Measurements from ENCODE around the gene HOXB7. TPM values are rescaled to one million over a fixed set of nuclear protein-coding genes. Genes with fewer than 3 reads are reported as not detected.

Gene HOXB7
- total and polyA plus RNA-seq, 10 of the 15 experiments (the other 5 are each of a cell fraction or from before 2014, with no cell fraction given): 2.8 to 7.4 (median 4.2) TPM

GRCh38 chr17:48558057-48558830 is 52.6 kb downstream of the HOXB7 start:
- no TSS peak for BruUV-seq (replicated peaks)

More at GRCh38 chr17:48558057-48558830, 52.6 kb downstream of the HOXB7 start:
- Histone ChIP-seq H3K4me2 (ENCODE audit: control insufficient read depth, insufficient read depth) (no peak overlapping the region), H4K20me1 (ENCODE audit: control insufficient read depth, insufficient read depth) (no peaks in the 10 kb centered on the region), H3K27ac (ENCODE audit: control insufficient read depth, insufficient read depth) (no peak overlapping the region), H3K9me3 (replicated peaks; ENCODE audit: control insufficient read depth, insufficient read depth, low read length) (no peaks in the 10 kb centered on the region), H2AFZ (ENCODE audit: control insufficient read depth, low read depth, low read length) (no peak overlapping the region), H3K9ac (ENCODE audit: control insufficient read depth, insufficient read depth, low read length) (no peak overlapping the region), H3K27me3 (replicated peaks in 1 of 2; ENCODE audit: control insufficient read depth in 2 of 2, insufficient read depth in 2 of 2, low read length in 1 of 2) (no peaks in the 10 kb centered on the region), H3K4me3 (no peak overlapping the region), H3K36me3 (ENCODE audit: control insufficient read depth in 2 of 2, insufficient read depth in 2 of 2, low read length in 1 of 2) (no peaks in the 10 kb centered on the region; a peak in 1 of 4 replicates), H3K4me1 (ENCODE audit: control insufficient read depth, insufficient read depth, low read length) (no peaks in the 10 kb centered on the region), H3K79me2 (ENCODE audit: control insufficient read depth, insufficient read depth, low read length) (no peaks in the 10 kb centered on the region)
- ChIA-PET SMC1A (ENCODE audit: uncharacterized antibody, unreplicated experiment) (no interaction called here), CTCF (no interaction called here), POLR2A (no interaction called here), RAD21 (ENCODE audit: unreplicated experiment) (no interaction called here)
- no peak for FAIRE-seq
- ATAC-seq: no peak
- TF ChIP-seq SMAD5 (IDR thresholded peaks at IDR 0.05; ENCODE audit: low read depth) (no peak), ZNF622 (IDR thresholded peaks at IDR 0.05) (no peak), WRNIP1 (IDR thresholded peaks at IDR 0.05; ENCODE audit: borderline replicate concordance, low read depth, low read length) (no peak)
- WGBS (ENCODE audit: insufficient coverage, insufficient replicate concordance, low lambda C conversion rate, missing lambda C conversion rate): 74% methylated on average over 13 of the region's 13 CpGs
- intact Hi-C loops (cut with micrococcal nuclease; ENCODE audit: unreplicated experiment) (no loop called here), in situ Hi-C loops (cut with MboI) (no loop called here)
- no peak for DNase-seq (ENCODE audit: low read depth, low spot score)

MicroRNA genes within 50 kb of the gene (microRNA counts, 767-probe panel; counts per million panel counts)
- microRNA hsa-miR-10a-5p: 2,452 counts per million, percentile 83 among the panel's probes with 10 or more counts

Small RNA genes lying within 50 kb of the gene (microRNA-seq; reads per million reads assigned to microRNA genes)
- 5.8 reads per million, percentile 33 among the genes with 10 or more reads in this experiment for gene MIR196A1

Small RNA genes lying within 50 kb of the gene (small RNA-seq; reads per million reads assigned to genes)
- not detected for gene MIR196A1

Other genes with a start within 250 kb of the HOXB7 start
Only the 7 nearest of the 14 such genes appear.
- 1.4 and 2.0 TPM in 2 replicates for gene HOXB2, start 65.9 kb downstream of the HOXB7 start, total RNA-seq (2014; rRNA removed)
- gene HOXB2, start 65.9 kb downstream of the HOXB7 start, total RNA-seq (2014; rRNA removed; fragmentation: Illumina TruSeq; extraction: Trizol): 1.7 and 1.8 TPM in 2 replicates
- 6.3 and 6.7 TPM in 2 replicates for gene HOXB2, start 65.9 kb downstream of the HOXB7 start, total RNA-seq (2021)
- 0.42 and 0.48 TPM in 2 replicates for gene HOXB2, start 65.9 kb downstream of the HOXB7 start, polyA plus RNA-seq (2011; rRNA removed)
- 2.6 and 3.6 TPM in 2 replicates for gene HOXB2, start 65.9 kb downstream of the HOXB7 start, polyA plus RNA-seq (2014; fragmentation: Illumina TruSeq; extraction: Trizol)
- gene HOXB2, start 65.9 kb downstream of the HOXB7 start, polyA plus RNA-seq (2014; fragmentation: Nextera tagmentation; extraction: Ambion mirVana): under 1 TPM; 0.16 to 0.88 TPM
- gene HOXB2, start 65.9 kb downstream of the HOXB7 start, polyA plus RNA-seq (2014; rRNA removed): 8.8 and 9.2 TPM in 2 replicates
- gene HOXB2, start 65.9 kb downstream of the HOXB7 start, polyA plus RNA-seq (2016; fragmentation: Nextera tagmentation; extraction: Ambion mirVana): 1 to 10 TPM; 3.1 to 4.1 TPM
- 3.3 and 3.7 TPM in 2 replicates for gene HOXB4, start 32.7 kb downstream of the HOXB7 start, total RNA-seq (2014; rRNA removed)
- 2.3 and 2.5 TPM in 2 replicates for gene HOXB4, start 32.7 kb downstream of the HOXB7 start, total RNA-seq (2014; rRNA removed; fragmentation: Illumina TruSeq; extraction: Trizol)
- gene HOXB4, start 32.7 kb downstream of the HOXB7 start, total RNA-seq (2021): 5.8 and 6.2 TPM in 2 replicates
- gene HOXB4, start 32.7 kb downstream of the HOXB7 start, polyA plus RNA-seq (2011; rRNA removed): 2.4 and 3.4 TPM in 2 replicates
- 2.3 and 4.6 TPM in 2 replicates for gene HOXB4, start 32.7 kb downstream of the HOXB7 start, polyA plus RNA-seq (2014; fragmentation: Illumina TruSeq; extraction: Trizol)
- under 1 TPM; 0.35 to 0.60 TPM for gene HOXB4, start 32.7 kb downstream of the HOXB7 start, polyA plus RNA-seq (2014; fragmentation: Nextera tagmentation; extraction: Ambion mirVana)
- gene HOXB4, start 32.7 kb downstream of the HOXB7 start, polyA plus RNA-seq (2014; rRNA removed): 3.6 and 4.3 TPM in 2 replicates
- gene HOXB4, start 32.7 kb downstream of the HOXB7 start, polyA plus RNA-seq (2016; fragmentation: Nextera tagmentation; extraction: Ambion mirVana): 1 to 10 TPM; 1.0 to 1.2 TPM
- 2.8 and 4.5 TPM in 2 replicates for gene HOXB3, start 20.8 kb downstream of the HOXB7 start, total RNA-seq (2014; rRNA removed)
- 3.0 and 3.5 TPM in 2 replicates for gene HOXB3, start 20.8 kb downstream of the HOXB7 start, total RNA-seq (2014; rRNA removed; fragmentation: Illumina TruSeq; extraction: Trizol)
- gene HOXB3, start 20.8 kb downstream of the HOXB7 start, total RNA-seq (2021): 5.6 and 6.7 TPM in 2 replicates
- gene HOXB3, start 20.8 kb downstream of the HOXB7 start, polyA plus RNA-seq (2011; rRNA removed): 6.4 and 9.1 TPM in 2 replicates
- gene HOXB3, start 20.8 kb downstream of the HOXB7 start, polyA plus RNA-seq (2014; fragmentation: Illumina TruSeq; extraction: Trizol): 4.5 and 4.6 TPM in 2 replicates
- gene HOXB3, start 20.8 kb downstream of the HOXB7 start, polyA plus RNA-seq (2014; fragmentation: Nextera tagmentation; extraction: Ambion mirVana): under 1 TPM; 0.64 to 0.91 TPM
- 7.7 and 8.3 TPM in 2 replicates for gene HOXB3, start 20.8 kb downstream of the HOXB7 start, polyA plus RNA-seq (2014; rRNA removed)
- under 1 TPM; 0.19 to 0.76 TPM for gene HOXB3, start 20.8 kb downstream of the HOXB7 start, polyA plus RNA-seq (2016; fragmentation: Nextera tagmentation; extraction: Ambion mirVana)
- gene HOXB5, start 17.2 kb downstream of the HOXB7 start, total RNA-seq (2014; rRNA removed): not detected in 2 replicates
- not detected in 2 replicates for gene HOXB5, start 17.2 kb downstream of the HOXB7 start, total RNA-seq (2014; rRNA removed; fragmentation: Illumina TruSeq; extraction: Trizol)
- not detected in 2 replicates for gene HOXB5, start 17.2 kb downstream of the HOXB7 start, total RNA-seq (2021)
- not detected in 2 replicates for gene HOXB5, start 17.2 kb downstream of the HOXB7 start, polyA plus RNA-seq (2011; rRNA removed)
- gene HOXB5, start 17.2 kb downstream of the HOXB7 start, polyA plus RNA-seq (2014; fragmentation: Illumina TruSeq; extraction: Trizol): not detected in 2 replicates
- gene HOXB5, start 17.2 kb downstream of the HOXB7 start, polyA plus RNA-seq (2014; fragmentation: Nextera tagmentation; extraction: Ambion mirVana): not detected
- not detected in 2 replicates for gene HOXB5, start 17.2 kb downstream of the HOXB7 start, polyA plus RNA-seq (2014; rRNA removed)
- not detected for gene HOXB5, start 17.2 kb downstream of the HOXB7 start, polyA plus RNA-seq (2016; fragmentation: Nextera tagmentation; extraction: Ambion mirVana)
- gene HOXB6, start 6.0 kb downstream of the HOXB7 start, total RNA-seq (2014; rRNA removed): 0.05 and 0.06 TPM in 2 replicates
- 0.09 TPM in 1 of 2 replicates, not detected in the other for gene HOXB6, start 6.0 kb downstream of the HOXB7 start, total RNA-seq (2014; rRNA removed; fragmentation: Illumina TruSeq; extraction: Trizol)
- 0.13 and 0.24 TPM in 2 replicates for gene HOXB6, start 6.0 kb downstream of the HOXB7 start, total RNA-seq (2021)
- gene HOXB6, start 6.0 kb downstream of the HOXB7 start, polyA plus RNA-seq (2011; rRNA removed): 0.10 TPM in 1 of 2 replicates, not detected in the other
- 0.07 TPM in 1 of 2 replicates, not detected in the other for gene HOXB6, start 6.0 kb downstream of the HOXB7 start, polyA plus RNA-seq (2014; fragmentation: Illumina TruSeq; extraction: Trizol)
- under 1 TPM in 1 of 2 experiments, not detected in 1; 0.04 TPM for gene HOXB6, start 6.0 kb downstream of the HOXB7 start, polyA plus RNA-seq (2014; fragmentation: Nextera tagmentation; extraction: Ambion mirVana)
- 0.22 and 0.51 TPM in 2 replicates for gene HOXB6, start 6.0 kb downstream of the HOXB7 start, polyA plus RNA-seq (2014; rRNA removed)
- under 1 TPM in 1 of 2 experiments, not detected in 1; 0.13 TPM for gene HOXB6, start 6.0 kb downstream of the HOXB7 start, polyA plus RNA-seq (2016; fragmentation: Nextera tagmentation; extraction: Ambion mirVana)
- gene HOXB8, start 4.3 kb upstream of the HOXB7 start, total RNA-seq (2014; rRNA removed): not detected in 2 replicates
- not detected in 2 replicates for gene HOXB8, start 4.3 kb upstream of the HOXB7 start, total RNA-seq (2014; rRNA removed; fragmentation: Illumina TruSeq; extraction: Trizol)
- gene HOXB8, start 4.3 kb upstream of the HOXB7 start, total RNA-seq (2021): 0.21 TPM in 1 of 2 replicates, not detected in the other
- not detected in 2 replicates for gene HOXB8, start 4.3 kb upstream of the HOXB7 start, polyA plus RNA-seq (2011; rRNA removed)
- gene HOXB8, start 4.3 kb upstream of the HOXB7 start, polyA plus RNA-seq (2014; fragmentation: Illumina TruSeq; extraction: Trizol): not detected in 2 replicates
- not detected for gene HOXB8, start 4.3 kb upstream of the HOXB7 start, polyA plus RNA-seq (2014; fragmentation: Nextera tagmentation; extraction: Ambion mirVana)
- not detected in 2 replicates for gene HOXB8, start 4.3 kb upstream of the HOXB7 start, polyA plus RNA-seq (2014; rRNA removed)
- not detected for gene HOXB8, start 4.3 kb upstream of the HOXB7 start, polyA plus RNA-seq (2016; fragmentation: Nextera tagmentation; extraction: Ambion mirVana)
- not detected in 2 replicates for gene HOXB9, start 15.3 kb upstream of the HOXB7 start, total RNA-seq (2014; rRNA removed)
- 0.04 and 0.05 TPM in 2 replicates for gene HOXB9, start 15.3 kb upstream of the HOXB7 start, total RNA-seq (2014; rRNA removed; fragmentation: Illumina TruSeq; extraction: Trizol)
- 0.13 and 0.16 TPM in 2 replicates for gene HOXB9, start 15.3 kb upstream of the HOXB7 start, total RNA-seq (2021)
- gene HOXB9, start 15.3 kb upstream of the HOXB7 start, polyA plus RNA-seq (2011; rRNA removed): 0.49 and 0.69 TPM in 2 replicates
- gene HOXB9, start 15.3 kb upstream of the HOXB7 start, polyA plus RNA-seq (2014; fragmentation: Illumina TruSeq; extraction: Trizol): 0.01 TPM in 1 of 2 replicates, not detected in the other
- not detected for gene HOXB9, start 15.3 kb upstream of the HOXB7 start, polyA plus RNA-seq (2014; fragmentation: Nextera tagmentation; extraction: Ambion mirVana)
- gene HOXB9, start 15.3 kb upstream of the HOXB7 start, polyA plus RNA-seq (2014; rRNA removed): 0.09 TPM in 1 of 2 replicates, not detected in the other
- gene HOXB9, start 15.3 kb upstream of the HOXB7 start, polyA plus RNA-seq (2016; fragmentation: Nextera tagmentation; extraction: Ambion mirVana): not detected

Data from GM12878 (cell line).